GF-D8 (cell line): ENCODE data around the gene ETS1.

Experiments
- DNase-seq: peaks from one replicate; lab custom pipeline; 2025; lab: John Stamatoyannopoulos, UW

Gene ETS1

DNA sequence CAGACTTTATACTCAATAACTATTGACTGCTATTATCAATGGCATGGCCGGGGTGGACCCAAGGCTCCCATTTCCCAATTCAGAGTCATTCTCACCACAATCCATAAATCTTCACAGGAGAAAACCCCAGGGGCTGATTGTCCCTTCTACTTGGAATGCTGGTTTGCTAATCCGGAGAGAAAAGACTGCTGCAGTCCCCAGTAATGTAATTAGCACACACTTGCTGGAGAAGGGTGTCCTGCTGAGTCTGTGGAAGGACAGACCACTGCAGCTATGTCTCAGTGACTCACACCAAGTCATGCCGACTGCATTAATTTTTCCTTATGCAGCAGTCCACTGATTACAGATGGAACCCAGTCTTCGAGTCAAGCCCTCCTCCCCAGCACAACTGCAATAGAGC is 5.9 kb upstream of the ETS1 start:
- DNase-seq = no peak

GRCh38 chr11:128592454-128592853 is 5.1 kb upstream of the ETS1 start:
- no peak for DNase-seq

- DNase-seq = no peak
These were observed 3.2 kb upstream of the ETS1 start for GRCh38 chr11:128590587-128590986.

DNA sequence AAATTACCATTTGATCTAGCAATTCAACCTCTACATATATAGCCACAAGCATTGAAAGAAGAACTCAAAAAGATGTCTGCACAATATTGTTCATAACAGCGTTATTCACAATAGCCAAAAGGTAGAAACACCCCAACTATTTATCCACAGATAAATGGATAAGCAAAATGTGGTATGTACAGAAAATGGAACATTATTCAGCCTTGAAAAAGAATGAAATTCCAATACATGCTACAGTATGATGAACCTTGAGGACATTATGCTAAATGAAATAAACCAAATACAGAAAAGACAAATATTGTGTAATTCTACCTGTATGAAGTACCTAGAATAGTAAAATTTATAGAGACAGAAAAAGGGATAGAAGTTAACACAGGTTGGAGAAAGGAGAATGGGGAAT is 2.6 kb upstream of the ETS1 start:
- DNase-seq = no peak

GRCh38 chr11:128588093-128588492 is 735 bp upstream of the ETS1 start:
- no peak for DNase-seq

GRCh38 chr11:128586689-128587088 is 669 bp downstream of the ETS1 start:
- DNase-seq = no peak

- DNase-seq = no peak
These were observed 1.7 kb downstream of the ETS1 start for GRCh38 chr11:128585498-128586238.

- DNase-seq = no peak
These were observed 3.1 kb downstream of the ETS1 start for GRCh38 chr11:128584253-128584652.

- peak; percentile 46 for DNase-seq
These were observed 4.6 kb downstream of the ETS1 start for GRCh38 chr11:128582496-128583366.

DNA sequence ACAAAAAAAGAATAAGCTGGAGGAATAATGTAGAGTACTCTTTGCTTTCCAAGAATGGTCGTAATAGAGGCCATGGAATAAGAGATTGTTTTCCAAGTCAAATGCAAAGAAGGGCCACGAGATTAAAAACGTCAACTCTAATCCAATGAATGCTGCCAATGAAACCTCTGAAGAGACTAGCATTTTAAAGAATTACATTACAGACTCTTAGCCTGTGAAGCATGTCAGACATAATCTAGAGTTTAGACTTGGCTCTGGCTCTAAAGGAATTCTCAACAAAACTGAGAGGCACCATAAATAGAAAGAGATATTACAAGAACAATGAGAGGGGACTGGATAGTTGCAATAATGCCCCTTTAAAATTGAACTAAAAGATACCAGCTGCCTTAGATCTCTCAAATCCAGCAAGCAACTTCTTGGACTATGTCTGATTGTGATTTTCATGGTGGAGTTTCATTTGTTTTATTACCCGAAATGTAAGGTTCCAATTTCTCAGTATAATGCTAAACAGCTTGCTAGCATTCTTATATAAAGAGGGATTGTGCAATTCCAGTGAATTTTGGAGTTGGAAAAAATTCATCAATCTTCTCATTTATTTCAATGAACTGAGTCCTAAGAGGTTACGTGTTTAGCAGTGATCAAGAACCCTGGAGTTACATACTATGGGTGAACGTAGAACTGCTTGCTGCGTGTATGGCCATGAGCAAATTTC is 5.6 kb downstream of the ETS1 start:
- DNase-seq = no peak

- DNase-seq = no peak
These were observed 6.7 kb downstream of the ETS1 start for GRCh38 chr11:128580612-128581011.

DNA sequence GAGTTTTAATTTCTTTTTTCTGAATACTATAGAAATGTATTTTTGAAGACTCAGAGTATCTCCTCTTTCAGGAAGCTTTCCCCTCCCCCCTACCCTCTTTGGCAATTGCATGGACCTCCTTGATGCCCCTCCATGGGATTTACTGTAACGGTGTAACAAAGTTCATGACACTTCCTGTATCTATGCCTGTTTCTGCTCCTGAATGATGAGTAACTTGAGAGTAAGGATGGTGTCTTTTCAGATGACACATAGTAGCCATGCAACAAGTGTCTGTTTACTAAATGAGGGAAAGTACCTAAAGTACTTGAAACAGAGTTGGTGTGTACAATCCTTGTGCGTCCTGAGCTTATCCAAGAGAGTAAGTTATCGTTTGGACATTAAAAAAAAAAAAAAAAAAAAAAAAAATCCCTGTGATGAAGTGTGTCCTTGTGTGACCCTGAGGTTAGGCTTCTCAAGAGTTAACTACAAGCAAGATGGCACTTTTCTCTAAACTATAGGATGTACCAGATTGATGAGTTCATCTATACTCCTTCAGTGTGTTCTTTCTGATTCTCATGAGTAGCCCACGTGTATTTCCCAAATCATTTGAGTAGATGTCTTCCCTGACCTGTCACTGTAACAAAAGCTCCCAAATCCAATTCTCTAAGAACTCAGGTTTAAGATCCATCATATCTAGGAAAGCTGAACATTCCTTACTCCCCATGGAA is 7.4 kb downstream of the ETS1 start:
- DNase-seq = no peak

- DNase-seq = no peak
These were observed 10.8 kb downstream of the ETS1 start for GRCh38 chr11:128576555-128576954.

DNA sequence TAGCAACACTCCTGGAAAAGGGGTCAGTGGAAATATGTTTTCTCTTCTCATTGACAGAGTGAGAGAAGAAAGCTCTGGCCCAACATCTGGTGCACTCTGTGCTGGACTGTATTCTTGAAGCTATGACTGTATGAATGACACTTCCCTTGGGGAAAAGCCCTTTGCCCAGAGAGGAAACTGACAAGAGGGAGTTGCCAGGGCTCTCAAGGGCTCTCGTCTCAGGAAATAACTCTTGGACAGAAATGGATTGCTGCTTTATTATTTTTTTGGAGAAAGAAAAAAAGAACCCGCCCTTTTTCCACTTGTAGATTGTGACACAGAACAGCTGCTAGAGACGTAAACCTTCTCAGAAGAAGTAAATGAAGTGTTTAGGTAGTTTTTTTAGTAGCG is 11.4 kb downstream of the ETS1 start:
- DNase-seq = peak; percentile 76

DNA sequence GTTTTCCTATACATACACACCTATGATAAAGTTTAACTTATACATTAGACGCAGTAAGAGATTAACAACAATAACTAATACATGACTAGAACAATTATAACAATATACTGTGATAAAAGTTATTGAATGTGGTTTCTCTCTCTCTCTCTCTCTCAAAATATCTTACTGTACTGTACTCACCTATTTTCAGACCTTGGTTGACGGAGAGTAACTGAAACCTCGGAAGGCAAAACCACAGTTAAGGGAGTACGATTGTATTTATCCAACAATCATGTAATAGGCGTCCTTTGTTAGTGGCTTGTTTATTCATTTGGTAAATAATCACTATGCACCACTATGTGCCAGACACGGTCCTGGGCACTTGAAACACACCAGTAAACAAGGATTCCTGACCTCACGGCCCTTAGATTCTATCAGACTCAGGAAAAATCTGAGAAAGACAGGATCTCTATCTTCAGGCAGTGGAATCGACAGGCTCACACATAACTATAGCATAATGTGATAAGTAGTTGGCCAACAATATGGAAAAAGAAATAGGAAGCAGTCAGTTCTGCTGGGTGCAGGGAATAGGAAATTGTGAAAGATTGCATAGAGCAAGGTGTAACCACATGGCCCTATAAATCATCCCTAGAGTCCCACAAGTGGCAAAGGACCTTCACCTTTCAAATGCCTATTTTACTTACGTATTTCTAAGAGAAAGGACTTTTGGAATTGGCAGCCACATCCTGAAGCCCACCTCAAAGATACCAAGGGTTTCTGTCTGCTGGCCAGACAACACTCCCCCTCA is 12.0 kb downstream of the ETS1 start:
- DNase-seq = peak; percentile 91

DNA sequence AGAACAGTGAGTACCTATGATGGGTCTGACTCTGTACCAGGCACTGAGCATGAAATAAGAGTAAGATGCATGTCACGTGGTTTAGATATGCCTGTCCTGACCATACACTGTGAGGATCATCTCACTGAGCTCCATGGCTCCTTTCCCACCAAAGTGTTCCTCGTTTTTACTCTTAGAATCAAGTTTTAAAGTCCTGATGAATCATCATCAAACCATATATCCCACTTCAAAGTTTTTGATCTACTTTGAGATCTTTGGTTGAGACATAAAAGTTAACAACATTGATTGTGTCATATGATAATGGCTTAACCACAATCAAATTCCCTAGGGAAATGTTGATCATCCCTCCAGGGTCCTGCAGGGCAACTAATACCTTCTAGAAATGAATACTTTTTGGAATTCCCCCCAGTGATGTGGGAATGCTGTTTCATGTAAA is 12.8 kb downstream of the ETS1 start:
- no peak for DNase-seq

GRCh38 chr11:128573638-128574037 is 13.7 kb downstream of the ETS1 start:
- no peak for DNase-seq

DNA sequence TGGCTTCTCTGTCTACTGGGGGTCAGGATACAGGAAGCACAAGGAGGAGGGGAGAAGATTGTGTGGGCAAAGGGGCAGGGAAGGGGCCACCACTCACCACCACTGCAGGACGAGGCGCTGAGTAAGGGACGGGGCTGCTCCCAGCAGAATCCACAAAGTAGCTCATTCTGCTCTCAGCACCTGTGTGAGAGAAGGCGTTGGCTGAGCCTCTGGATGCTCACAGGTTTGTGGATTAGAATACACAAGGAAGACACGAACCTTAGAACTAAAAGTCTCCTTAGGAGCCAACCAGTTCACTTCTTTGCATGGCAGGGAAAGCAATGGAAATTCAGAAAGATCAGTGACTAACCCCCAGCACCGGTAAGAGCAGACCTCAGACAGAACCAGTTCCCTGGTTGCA is 14.4 kb downstream of the ETS1 start:
- DNase-seq = no peak

DNA sequence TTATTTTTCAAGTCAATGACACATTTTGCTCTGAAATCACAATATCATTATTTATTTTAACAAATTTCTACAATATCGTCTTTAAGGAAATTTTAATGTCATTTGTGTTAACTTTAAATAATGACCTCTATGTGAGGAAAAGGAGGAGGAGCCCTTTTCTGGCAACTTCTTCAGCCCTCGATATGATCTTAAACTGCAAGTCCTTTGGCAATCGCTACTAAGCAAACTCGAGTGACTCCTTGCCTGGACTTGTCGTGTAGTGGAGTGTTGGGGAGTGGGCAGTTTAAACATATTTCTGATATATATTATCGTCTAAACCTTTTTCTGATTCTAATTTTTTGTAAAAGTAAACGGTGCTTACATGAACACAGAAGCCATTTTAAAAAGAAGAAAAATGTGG is 16.7 kb downstream of the ETS1 start:
- no peak for DNase-seq

DNA sequence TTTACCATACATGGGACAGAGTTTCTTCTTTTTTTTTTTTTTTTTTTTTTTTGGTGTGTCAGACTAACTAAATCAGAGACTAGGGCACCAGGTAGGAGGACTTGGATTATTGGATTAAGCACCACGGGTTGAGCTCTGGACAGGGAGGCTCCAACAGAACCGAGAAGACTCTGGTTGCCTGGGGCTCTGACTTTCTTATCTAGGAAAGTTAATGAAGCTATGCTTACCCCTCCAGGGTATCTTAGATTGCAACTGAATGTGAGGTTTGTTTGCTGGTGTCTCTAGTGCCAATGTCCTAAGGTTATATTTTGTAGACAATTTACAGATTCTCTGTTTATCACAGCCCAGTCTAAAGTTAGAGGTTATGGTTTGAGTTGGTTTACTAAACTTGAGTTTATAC is 18.1 kb downstream of the ETS1 start:
- DNase-seq = no peak

- no peak for DNase-seq
These were observed 19.1 kb downstream of the ETS1 start for GRCh38 chr11:128568166-128568778.
